ENCODE data around the gene KBTBD7.
A peak's percentile ranks its signal among the peaks of the same experiment; 100 is the strongest.

DNA sequence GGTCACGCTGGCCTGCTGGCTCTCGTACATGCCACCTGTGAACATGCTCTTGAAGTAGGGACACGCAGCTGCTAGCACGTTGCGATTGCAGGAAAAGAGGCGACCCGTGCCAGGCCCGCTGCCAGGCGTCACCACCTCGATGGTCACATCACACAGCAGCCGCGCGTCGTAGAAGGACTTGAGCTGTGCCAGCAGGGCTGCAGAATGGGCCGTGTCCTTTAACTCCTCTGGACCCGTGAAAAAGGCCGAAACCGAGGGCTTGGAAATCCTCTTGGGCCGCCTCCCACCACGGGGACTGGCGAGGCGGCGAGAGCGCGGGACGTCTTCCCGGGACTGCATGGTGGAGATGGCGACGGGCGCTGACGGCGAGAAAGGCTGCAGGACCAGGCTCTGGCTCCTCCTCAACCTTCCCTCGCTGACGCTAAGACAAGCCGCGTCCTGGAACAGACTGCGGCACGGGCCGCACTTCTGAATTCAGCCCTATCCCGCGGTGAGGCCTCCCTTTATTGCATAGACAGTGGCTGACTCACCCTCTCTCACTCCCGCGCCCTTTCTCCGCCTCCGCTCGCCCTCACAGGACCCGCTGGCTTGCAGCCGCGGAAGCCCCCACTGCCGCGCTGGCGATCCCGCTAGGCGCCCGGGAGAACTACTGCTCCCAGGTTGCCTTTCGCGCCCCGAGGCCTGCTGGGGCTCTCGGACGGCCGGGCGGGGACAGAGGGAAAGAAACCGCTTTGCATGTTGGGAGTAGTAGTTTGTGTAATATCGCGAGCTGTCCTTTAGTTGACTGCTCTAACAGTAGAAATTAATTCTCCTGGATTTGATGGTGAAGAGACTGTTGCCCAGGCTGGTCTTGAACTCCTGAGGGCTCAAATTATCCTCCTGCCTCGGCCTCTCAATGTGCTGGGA, at the start of gene KBTBD7:
- peak; percentile 73 for TF ChIP-seq POLR2A (IDR thresholded peaks at IDR 0.05; ENCODE audit: low read length)
- TF ChIP-seq GATA1 (IDR thresholded peaks at IDR 0.05; ENCODE audit: low read depth, low read length): no peak

Data from erythroblast (primary cell).